Suprapubic skin (tissue), 4 donors: ENCODE measurements around the gene XCL2. TPM values are rescaled to one million over a fixed set of nuclear protein-coding genes. Genes with fewer than 3 reads are reported as not detected.
"Not testable (repeated sequence)": the region's sequence is repeated elsewhere in the genome, so short reads cannot be mapped to it uniquely, and the experiment has no call there.

Experiments used
- DNase-seq, 2 donors: peaks; one replicate each; pipeline ENCODE4 v3.0.0-alpha.2; 2019; ENCODE audit warnings: low spot score in 2 of 2
- H3K27ac ChIP-seq: fragments of 200-600 bp; sonication (generic); one replicate; pipeline ENCODE4 v1.5.1; 2019
- H3K27me3 ChIP-seq: fragments of 200-600 bp; sonication (generic); one replicate; pipeline ENCODE4 v1.5.1; 2019
- H3K36me3 ChIP-seq: fragments of 200-600 bp; sonication (generic); one replicate; pipeline ENCODE4 v1.5.1; 2019
- H3K4me1 ChIP-seq: fragments of 200-600 bp; sonication (generic); one replicate; pipeline ENCODE4 v1.5.1; 2019
- H3K4me3 ChIP-seq: fragments of 200-600 bp; sonication (generic); one replicate; pipeline ENCODE4 v1.5.1; 2019; ENCODE audit warnings: mild to moderate bottlenecking
- H3K9me3 ChIP-seq: fragments of 200-600 bp; sonication (generic); one replicate; pipeline ENCODE4 v1.5.1; 2019
- EP300 ChIP-seq: sonication (generic); formaldehyde crosslinking; IDR thresholded peaks from one replicate; pipeline ENCODE4 v1.6.1; 2017; ENCODE audit warnings: antibody characterized with exemption
- POLR2A ChIP-seq, 2 donors: fragments of 450-650 bp; IDR thresholded peaks; one replicate each; pipeline ENCODE4 v1.6.1; 2017; ENCODE audit warnings: antibody characterized with exemption in 2 of 2, mild to moderate bottlenecking in 2 of 2, moderate library complexity in 2 of 2
- POLR2AphosphoS5 ChIP-seq, 3 donors: sonication (generic); formaldehyde crosslinking; IDR thresholded peaks; one replicate each; pipeline ENCODE4 v1.6.1; 2017; ENCODE audit warnings: antibody characterized with exemption in 3 of 3
- WGBS: methylation state at CpG from one replicate; pipeline ENCODE4 v1.1.5; 2018; 5-methylcytosine and 5-hydroxymethylcytosine counted together
- total RNA-seq, 4 donors: library from RNA; depleted of rRNA; stranded (reverse); fragments of >200 nt; gene quantifications; one replicate each; pipeline ENCODE4 v1.1.0, GENCODE V29; 2016
- TF ChIP-seq, protein P1 (sequence below), 2 donors: fragments of 200-600 bp in 1 of 2; fragments of 450-650 bp in 1 of 2; sonication (generic) in 1 of 2; IDR thresholded peaks; one replicate each; pipeline ENCODE4 v1.5.1; 2016 to 2019; ENCODE audit warnings: antibody characterized with exemption in 2 of 2, mild to moderate bottlenecking in 1 of 2, moderate library complexity in 1 of 2

XCL2 gene
- total RNA-seq, 4 donors from 2014 or later, result not detected

DNA sequence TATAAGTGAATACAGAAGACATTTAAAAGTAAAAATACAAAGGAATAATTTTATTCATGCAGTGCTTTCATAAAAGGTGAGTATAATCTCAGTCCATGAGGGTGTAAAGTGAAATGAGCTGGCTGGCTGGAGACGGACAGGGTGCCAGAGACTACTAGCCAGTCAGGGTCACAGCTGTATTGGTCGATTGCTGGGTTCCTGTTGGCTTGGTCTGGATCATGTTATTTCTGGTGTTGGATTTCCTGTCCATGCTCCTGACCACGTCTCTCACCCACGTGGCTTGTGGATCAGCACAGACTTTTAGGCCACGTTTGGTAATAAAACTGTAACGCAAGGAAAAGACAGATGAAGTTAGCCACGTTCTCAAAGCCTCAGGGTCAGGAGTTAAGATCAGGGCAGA, 3.0 kb downstream of the XCL2 start:
- 76% methylated on average over 7 of the region's 7 CpGs for WGBS
- not testable (repeated sequence) for H3K27me3 ChIP-seq, H3K4me1 ChIP-seq, DNase-seq, H3K36me3 ChIP-seq, H3K4me3 ChIP-seq, H3K9me3 ChIP-seq, H3K27ac ChIP-seq

DNA sequence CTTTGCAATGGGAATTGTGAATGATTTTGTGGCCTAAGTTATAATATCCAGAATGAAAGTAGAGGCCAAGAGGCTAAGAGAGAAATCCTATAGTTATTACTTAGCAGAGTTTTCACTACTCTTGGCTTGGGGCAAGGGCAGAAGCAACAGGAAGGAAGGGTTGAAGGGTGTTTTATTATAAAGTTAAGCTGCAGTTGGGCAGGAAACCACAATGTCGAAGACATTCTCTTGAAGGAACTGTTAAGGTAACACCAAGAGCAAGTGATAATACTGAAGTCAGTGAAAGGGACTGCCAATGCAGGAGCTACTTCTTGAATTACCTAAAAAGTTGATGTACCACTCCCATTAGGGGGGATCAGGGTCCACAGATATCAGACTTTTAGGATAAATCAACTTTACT, 8.3 kb downstream of the XCL2 start:
- no peak for TF ChIP-seq POLR2A (IDR thresholded peaks at IDR 0.05)
- TF ChIP-seq EP300, result no peak
- TF ChIP-seq, protein P1, sequence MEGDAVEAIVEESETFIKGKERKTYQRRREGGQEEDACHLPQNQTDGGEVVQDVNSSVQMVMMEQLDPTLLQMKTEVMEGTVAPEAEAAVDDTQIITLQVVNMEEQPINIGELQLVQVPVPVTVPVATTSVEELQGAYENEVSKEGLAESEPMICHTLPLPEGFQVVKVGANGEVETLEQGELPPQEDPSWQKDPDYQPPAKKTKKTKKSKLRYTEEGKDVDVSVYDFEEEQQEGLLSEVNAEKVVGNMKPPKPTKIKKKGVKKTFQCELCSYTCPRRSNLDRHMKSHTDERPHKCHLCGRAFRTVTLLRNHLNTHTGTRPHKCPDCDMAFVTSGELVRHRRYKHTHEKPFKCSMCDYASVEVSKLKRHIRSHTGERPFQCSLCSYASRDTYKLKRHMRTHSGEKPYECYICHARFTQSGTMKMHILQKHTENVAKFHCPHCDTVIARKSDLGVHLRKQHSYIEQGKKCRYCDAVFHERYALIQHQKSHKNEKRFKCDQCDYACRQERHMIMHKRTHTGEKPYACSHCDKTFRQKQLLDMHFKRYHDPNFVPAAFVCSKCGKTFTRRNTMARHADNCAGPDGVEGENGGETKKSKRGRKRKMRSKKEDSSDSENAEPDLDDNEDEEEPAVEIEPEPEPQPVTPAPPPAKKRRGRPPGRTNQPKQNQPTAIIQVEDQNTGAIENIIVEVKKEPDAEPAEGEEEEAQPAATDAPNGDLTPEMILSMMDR (IDR thresholded peaks at IDR 0.05), result no peak
- no peak for TF ChIP-seq POLR2AphosphoS5 (IDR thresholded peaks at IDR 0.05)
- Histone ChIP-seq H3K27me3 (no peaks in the 10 kb centered on the region), H3K4me3 (no peak overlapping the region), H3K27ac (no peak overlapping the region), H3K36me3 (no peaks in the 10 kb centered on the region), H3K4me1 (no peaks in the 10 kb centered on the region), H3K9me3 (no peaks in the 10 kb centered on the region)
- 67% methylated on average over 1 of the region's 1 CpG for WGBS
- no peak for DNase-seq

DNA sequence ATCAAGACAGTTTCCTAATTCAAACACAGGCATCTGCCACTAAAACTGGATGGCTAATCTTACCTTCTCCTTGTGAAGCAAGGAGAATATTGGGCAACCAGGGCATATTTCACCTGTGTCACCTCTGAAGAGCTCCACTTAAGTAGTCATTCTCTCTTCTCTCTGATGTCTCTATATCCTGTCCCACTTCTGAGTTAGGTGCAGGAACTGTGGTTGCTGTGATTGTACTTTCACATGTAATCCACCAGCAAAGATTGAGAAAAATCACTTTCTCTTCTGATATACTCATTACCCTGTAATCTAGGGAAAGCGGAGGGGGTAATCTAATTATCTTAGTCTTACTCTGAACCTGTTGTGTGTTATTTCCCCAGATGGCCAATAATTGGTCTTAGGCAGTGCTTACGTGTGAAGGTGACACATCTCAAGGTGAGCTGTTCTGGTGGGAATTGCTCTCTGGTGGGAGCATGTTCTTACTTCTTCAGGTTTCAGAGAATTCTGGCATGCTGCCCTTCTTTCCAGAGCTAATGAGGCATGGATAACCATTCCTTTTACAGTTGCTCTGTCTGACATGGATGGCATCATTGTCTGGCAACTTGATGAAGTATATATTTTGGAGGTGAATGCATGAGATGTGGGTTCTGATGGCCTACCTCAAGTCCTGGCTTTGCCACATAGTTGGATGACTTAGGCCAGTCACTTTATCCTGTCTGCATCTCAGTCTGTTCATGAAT, 12.0 kb downstream of the XCL2 start:
- 98% methylated on average over 2 of the region's 2 CpGs for WGBS
- Histone ChIP-seq H3K36me3 (no peaks in the 10 kb centered on the region), H3K9me3 (no peaks in the 10 kb centered on the region), H3K27me3 (no peaks in the 10 kb centered on the region), H3K4me3 (no peak overlapping the region), H3K4me1 (no peaks in the 10 kb centered on the region), H3K27ac (no peak overlapping the region)
- no peak for TF ChIP-seq POLR2AphosphoS5 (IDR thresholded peaks at IDR 0.05)
- TF ChIP-seq POLR2A (IDR thresholded peaks at IDR 0.05), result no peak
- TF ChIP-seq, protein P1 (IDR thresholded peaks at IDR 0.05), result no peak
- TF ChIP-seq EP300, result no peak
- DNase-seq, result no peak

DNA sequence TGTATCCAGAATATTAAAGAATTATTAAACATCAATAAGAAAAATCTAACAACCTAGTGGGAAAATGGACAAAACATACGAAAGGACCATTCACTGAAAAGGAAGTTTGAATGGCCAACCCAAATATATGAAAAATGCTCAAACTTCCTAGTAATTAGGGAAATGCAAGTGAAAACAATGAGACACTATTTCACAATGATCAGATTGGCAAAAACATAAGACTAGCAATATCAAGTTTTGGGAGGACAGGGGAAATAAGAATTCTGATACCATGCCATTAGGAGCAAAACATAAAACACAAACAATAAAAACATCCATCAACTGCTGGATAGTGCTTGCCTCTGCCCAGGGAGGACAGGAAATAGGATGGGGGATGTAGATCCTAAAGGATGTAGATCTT, 14.3 kb downstream of the XCL2 start:
- no peak overlapping the region for H3K27ac ChIP-seq
- no peak overlapping the region for H3K4me3 ChIP-seq
- DNase-seq, result no peak
- H3K9me3 ChIP-seq, result no peaks in the 10 kb centered on the region
- WGBS, result 66% methylated on average over 1 of the region's 1 CpG
- no peaks in the 10 kb centered on the region for H3K4me1 ChIP-seq
- H3K27me3 ChIP-seq, result no peaks in the 10 kb centered on the region
- H3K36me3 ChIP-seq, result no peaks in the 10 kb centered on the region
- TF ChIP-seq POLR2AphosphoS5 (IDR thresholded peaks at IDR 0.05) (no peak), EP300 (no peak), POLR2A (IDR thresholded peaks at IDR 0.05) (no peak)

DNA sequence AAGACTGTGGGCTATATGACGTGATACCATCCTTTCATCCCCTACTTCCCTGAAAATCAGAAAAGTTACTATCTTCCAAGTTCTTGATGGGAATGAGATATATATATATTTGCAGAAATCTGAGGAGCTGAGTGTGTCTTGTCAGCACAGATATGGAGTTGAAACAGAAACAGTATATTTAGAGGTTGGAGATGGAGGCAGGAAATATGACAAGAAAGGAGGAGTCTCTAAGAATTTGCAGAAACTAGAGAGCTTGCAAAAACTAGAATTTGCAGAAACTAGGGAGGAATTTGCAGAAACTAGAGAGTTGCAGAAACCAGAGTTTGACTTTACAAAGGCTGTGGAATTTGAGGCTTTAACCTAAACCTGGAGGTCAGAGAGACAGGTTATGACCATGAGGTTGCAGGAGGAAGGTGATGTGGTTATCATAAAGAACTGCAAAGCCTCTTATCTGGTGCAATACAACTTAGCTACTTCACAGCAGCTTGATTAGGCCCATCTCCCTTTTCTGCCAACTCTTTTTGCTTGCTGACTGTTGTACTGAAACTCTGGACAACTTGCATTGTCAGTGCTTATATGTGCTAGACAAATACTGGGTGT, 22.3 kb downstream of the XCL2 start:
- Histone ChIP-seq H3K4me1 (no peaks in the 10 kb centered on the region), H3K27me3 (no peaks in the 10 kb centered on the region), H3K4me3 (no peak overlapping the region), H3K9me3 (peaks cover 4% of the 10 kb centered on the region), H3K36me3 (no peaks in the 10 kb centered on the region), H3K27ac (no peak overlapping the region)
- DNase-seq, result no peak
- WGBS, result 88% methylated on average over 1 of the region's 1 CpG
- TF ChIP-seq EP300, result no peak
- no peak for TF ChIP-seq POLR2AphosphoS5 (IDR thresholded peaks at IDR 0.05)
- no peak for TF ChIP-seq POLR2A (IDR thresholded peaks at IDR 0.05)
- TF ChIP-seq, protein P1 (IDR thresholded peaks at IDR 0.05), result no peak

DNA sequence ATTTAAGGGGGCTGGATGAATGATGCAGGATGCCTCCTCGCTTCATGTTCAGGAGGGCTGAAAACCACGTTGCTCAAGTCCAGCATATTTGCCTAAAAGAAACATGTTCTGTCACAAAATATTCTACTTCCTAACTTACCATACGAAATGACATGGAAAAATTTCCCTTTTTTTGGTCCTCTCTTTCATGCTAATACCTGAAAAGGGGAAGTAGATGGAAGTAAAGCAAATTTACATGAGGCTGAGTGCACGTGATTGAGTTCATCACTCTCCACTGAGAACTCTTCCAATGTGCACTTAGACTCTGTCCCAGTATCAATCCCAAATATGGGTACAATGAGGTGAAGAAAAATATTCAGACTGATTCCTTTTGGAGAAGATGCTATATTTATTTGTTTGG, 23.0 kb downstream of the XCL2 start:
- Histone ChIP-seq H3K27me3 (no peaks in the 10 kb centered on the region), H3K36me3 (no peaks in the 10 kb centered on the region), H3K4me3 (no peak overlapping the region), H3K27ac (no peak overlapping the region), H3K4me1 (no peaks in the 10 kb centered on the region), H3K9me3 (peaks cover 4% of the 10 kb centered on the region)
- DNase-seq, result no peak
- 67% methylated on average over 4 of the region's 4 CpGs for WGBS
- TF ChIP-seq POLR2A (IDR thresholded peaks at IDR 0.05) (no peak), EP300 (no peak), POLR2AphosphoS5 (IDR thresholded peaks at IDR 0.05) (no peak)
- TF ChIP-seq, protein P1 (IDR thresholded peaks at IDR 0.05), result no peak
